H9 (cell line): Measurements from ENCODE around the gene METTL21A. TPM values are rescaled to one million over a fixed set of nuclear protein-coding genes. Genes with fewer than 3 reads are reported as not detected.

ENCODE experiments used
- DNase-seq: peaks from one replicate; pipeline ENCODE4 v3.0.0-alpha.2; 2017
- H2AFZ ChIP-seq: one replicate; pipeline ENCODE4 v1.6.1; 2013; ENCODE audit warnings: mild to moderate bottlenecking, low read length, control low read depth, moderate library complexity
- H2AK5ac ChIP-seq: 2 replicates; pipeline ENCODE4 v1.6.1; 2013; ENCODE audit warnings: low read length, control low read depth, mixed read lengths; ENCODE audit not compliant: insufficient read length
- H2BK120ac ChIP-seq: one replicate; pipeline ENCODE4 v1.6.1; 2013; ENCODE audit warnings: low read depth, mild to moderate bottlenecking, low read length, control low read depth, inconsistent platforms; ENCODE audit not compliant: poor library complexity, severe bottlenecking
- H2BK12ac ChIP-seq: 2 replicates; pipeline ENCODE4 v1.6.1; 2013; ENCODE audit warnings: low read length, control low read depth, mixed read lengths, low read depth; ENCODE audit not compliant: insufficient read length
- H2BK15ac ChIP-seq: 2 replicates; pipeline ENCODE4 v1.6.1; 2013; ENCODE audit warnings: low read depth, low read length, control low read depth
- H2BK20ac ChIP-seq: one replicate; pipeline ENCODE4 v1.6.1; 2013; ENCODE audit warnings: low read depth, mild to moderate bottlenecking, low read length, control low read depth, inconsistent platforms; ENCODE audit not compliant: poor library complexity, severe bottlenecking
- H2BK5ac ChIP-seq: 2 replicates; pipeline ENCODE4 v1.6.1; 2013; ENCODE audit warnings: low read length, control low read depth, mixed read lengths; ENCODE audit not compliant: insufficient read length
- H3K14ac ChIP-seq: 2 replicates; pipeline ENCODE4 v1.6.1; 2013; ENCODE audit warnings: low read length, control low read depth; ENCODE audit not compliant: insufficient read depth
- H3K18ac ChIP-seq: 2 replicates; pipeline ENCODE4 v1.6.1; 2013; ENCODE audit warnings: low read depth, mild to moderate bottlenecking, mixed read lengths, low read length, control low read depth; ENCODE audit not compliant: insufficient read length
- H3K23ac ChIP-seq: 2 replicates; pipeline ENCODE4 v1.6.1; 2013; ENCODE audit warnings: low read length, control low read depth, mixed read lengths, low read depth; ENCODE audit not compliant: insufficient read length
- H3K23me2 ChIP-seq: 2 replicates; pipeline ENCODE4 v1.6.1; 2013; ENCODE audit warnings: low read depth, mild to moderate bottlenecking, mixed read lengths, low read length, control low read depth; ENCODE audit not compliant: insufficient read length, poor library complexity, severe bottlenecking
- H3K27ac ChIP-seq: 2 replicates; pipeline ENCODE4 v1.5.1; 2013; ENCODE audit warnings: low read length, control low read depth, mixed read lengths, low read depth; ENCODE audit not compliant: insufficient read length
- H3K27me3 ChIP-seq: 2 replicates; pipeline ENCODE4 v1.6.1; 2013; ENCODE audit warnings: low read length, control low read depth, inconsistent platforms; ENCODE audit not compliant: insufficient read depth
- H3K4ac ChIP-seq: 2 replicates; pipeline ENCODE4 v1.6.1; 2013; ENCODE audit warnings: low read depth, mild to moderate bottlenecking, control low read depth, inconsistent platforms, low read length, moderate library complexity
- H3K4me1 ChIP-seq: 2 replicates; pipeline ENCODE4 v1.6.1; 2013; ENCODE audit warnings: low read length, control low read depth, inconsistent platforms; ENCODE audit not compliant: insufficient read depth
- H3K4me2 ChIP-seq: 2 replicates; pipeline ENCODE4 v1.6.1; 2013; ENCODE audit warnings: low read length, control low read depth, mixed read lengths; ENCODE audit not compliant: insufficient read length, insufficient read depth
- H3K56ac ChIP-seq: 2 replicates; pipeline ENCODE4 v1.6.1; 2013; ENCODE audit warnings: low read depth, mild to moderate bottlenecking, mixed read lengths, low read length, control low read depth; ENCODE audit not compliant: insufficient read length
- H3K79me1 ChIP-seq: 2 replicates; pipeline ENCODE4 v1.6.1; 2013; ENCODE audit warnings: low read depth, mild to moderate bottlenecking, moderate library complexity, low read length, control low read depth, inconsistent platforms; ENCODE audit not compliant: insufficient read depth, poor library complexity, severe bottlenecking
- H3K79me2 ChIP-seq: 2 replicates; pipeline ENCODE4 v1.6.1; 2013; ENCODE audit warnings: low read length, control low read depth, inconsistent platforms; ENCODE audit not compliant: insufficient read depth
- H3K9ac ChIP-seq: 2 replicates; pipeline ENCODE4 v1.6.1; 2013; ENCODE audit warnings: low read length, control low read depth, mixed read lengths; ENCODE audit not compliant: insufficient read length; ENCODE audit errors: extremely low read depth
- H3K9me3 ChIP-seq: one replicate; pipeline ENCODE4 v1.6.1; 2013; ENCODE audit warnings: low read depth, low read length, inconsistent platforms; ENCODE audit not compliant: control insufficient read depth
- H3T11ph ChIP-seq: one replicate; pipeline ENCODE4 v1.6.1; 2013; ENCODE audit warnings: mild to moderate bottlenecking, low read length, control low read depth, inconsistent platforms
- H4K20me1 ChIP-seq: one replicate; pipeline ENCODE4 v1.6.1; 2013; ENCODE audit not compliant: control insufficient read depth, insufficient read length, insufficient read depth
- H4K5ac ChIP-seq: 2 replicates; pipeline ENCODE4 v1.6.1; 2013; ENCODE audit warnings: low read depth, mild to moderate bottlenecking, mixed read lengths, low read length, control low read depth; ENCODE audit not compliant: insufficient read length
- H4K8ac ChIP-seq: replicated peaks from 2 replicates; pipeline ENCODE4 v1.6.1; 2013; ENCODE audit warnings: low read length, control low read depth, mixed read lengths, low read depth; ENCODE audit not compliant: insufficient read length
- H4K91ac ChIP-seq: 2 replicates; pipeline ENCODE4 v1.6.1; 2013; ENCODE audit warnings: low read depth, mild to moderate bottlenecking, moderate library complexity, mixed read lengths, low read length, control low read depth; ENCODE audit not compliant: insufficient read length
- H3K27ac Mint-ChIP-seq, 3 experiments: 2 replicates in 2 of 3; 3 replicates in 1 of 3; pipeline ENCODE4 v1.8.0; 2020 to 2021; ENCODE audit warnings: mixed read lengths in 3 of 3, mild to moderate bottlenecking in 1 of 3, moderate library complexity in 1 of 3
- H3K27me3 Mint-ChIP-seq: 2 replicates; pipeline ENCODE4 v1.8.0; 2021; ENCODE audit warnings: low read depth, mild to moderate bottlenecking, moderate library complexity, mixed read lengths
- H3K36me3 Mint-ChIP-seq, 3 experiments: 2 replicates in 2 of 3; 3 replicates in 1 of 3; pipeline ENCODE4 v1.8.0; 2020 to 2021; ENCODE audit warnings: low read depth in 3 of 3, mixed read lengths in 3 of 3; ENCODE audit not compliant: insufficient read depth in 1 of 3
- H3K4me1 Mint-ChIP-seq, 2 experiments: 2 replicates each; pipeline ENCODE4 v1.8.0; 2020; ENCODE audit warnings: mixed read lengths in 2 of 2
- H3K4me3 Mint-ChIP-seq, 2 experiments: 2 replicates in 1 of 2; 3 replicates in 1 of 2; pipeline ENCODE4 v1.8.0; 2020 to 2021; ENCODE audit warnings: mild to moderate bottlenecking in 2 of 2, mixed read lengths in 2 of 2, moderate library complexity in 1 of 2
- H3K9me3 Mint-ChIP-seq, 2 experiments: 2 replicates in 1 of 2; 3 replicates in 1 of 2; pipeline ENCODE4 v1.8.0; 2020; ENCODE audit warnings: mild to moderate bottlenecking in 2 of 2, mixed read lengths in 2 of 2, moderate library complexity in 1 of 2
- WGBS: extraction: QIAGEN DNeasy Blood & Tissue Kit; methylation state at CpG from one replicate; pipeline ENCODE4 v1.1.7; 2013; ENCODE audit warnings: missing lambda C conversion rate, low lambda C conversion rate, mixed read lengths; ENCODE audit not compliant: insufficient read length; ENCODE audit errors: extremely low coverage; 5-methylcytosine and 5-hydroxymethylcytosine counted together
- total RNA-seq: library from RNA; stranded (reverse); gene quantifications from 2 replicates; pipeline ENCODE4 v1.2.1, GENCODE V29; 2021
- TF ChIP-seq, protein P1 (sequence below): fragments of 200-600 bp; sonication (generic); conservative IDR thresholded peaks from 3 replicates; pipeline ENCODE4 v1.8.0; 2021; ENCODE audit warnings: antibody characterized with exemption, mild to moderate bottlenecking

The METTL21A gene
- total RNA-seq, 1 experiment from 2014 or later, result 65.9 TPM

GRCh38 chr2:207587305-207587704, 37.9 kb downstream of the METTL21A start:
- no peak overlapping the region for H4K5ac ChIP-seq
- Mint-ChIP-seq H3K27ac (peak overlapping the region in 1 of 3 experiments; percentile 0; a peak in 1 of 7 replicates), H3K4me3 (no peak overlapping the region), H3K9me3 (peaks cover 4 to 9% of the 10 kb centered on the region in 2 experiments; a peak in 3 of 5 replicates), H3K27me3 (no peaks in the 10 kb centered on the region), H3K4me1 (no peaks in the 10 kb centered on the region), H3K36me3 (peaks cover 70 to 92% (median 82%) of the 10 kb centered on the region in 3 experiments)
- H3K23me2 ChIP-seq, result no peaks in the 10 kb centered on the region
- no peak overlapping the region for H2BK20ac ChIP-seq
- no peak overlapping the region for H2AFZ ChIP-seq
- H3K18ac ChIP-seq, result no peak overlapping the region
- H2AK5ac ChIP-seq, result no peak overlapping the region
- no peak overlapping the region for H2BK12ac ChIP-seq
- H3K9ac ChIP-seq, result no peak overlapping the region
- no peak overlapping the region for H3K14ac ChIP-seq
- no peak overlapping the region for H2BK5ac ChIP-seq
- no peak overlapping the region for H3K27ac ChIP-seq
- H3K4me1 ChIP-seq, result no peaks in the 10 kb centered on the region
- TF ChIP-seq, protein P1, sequence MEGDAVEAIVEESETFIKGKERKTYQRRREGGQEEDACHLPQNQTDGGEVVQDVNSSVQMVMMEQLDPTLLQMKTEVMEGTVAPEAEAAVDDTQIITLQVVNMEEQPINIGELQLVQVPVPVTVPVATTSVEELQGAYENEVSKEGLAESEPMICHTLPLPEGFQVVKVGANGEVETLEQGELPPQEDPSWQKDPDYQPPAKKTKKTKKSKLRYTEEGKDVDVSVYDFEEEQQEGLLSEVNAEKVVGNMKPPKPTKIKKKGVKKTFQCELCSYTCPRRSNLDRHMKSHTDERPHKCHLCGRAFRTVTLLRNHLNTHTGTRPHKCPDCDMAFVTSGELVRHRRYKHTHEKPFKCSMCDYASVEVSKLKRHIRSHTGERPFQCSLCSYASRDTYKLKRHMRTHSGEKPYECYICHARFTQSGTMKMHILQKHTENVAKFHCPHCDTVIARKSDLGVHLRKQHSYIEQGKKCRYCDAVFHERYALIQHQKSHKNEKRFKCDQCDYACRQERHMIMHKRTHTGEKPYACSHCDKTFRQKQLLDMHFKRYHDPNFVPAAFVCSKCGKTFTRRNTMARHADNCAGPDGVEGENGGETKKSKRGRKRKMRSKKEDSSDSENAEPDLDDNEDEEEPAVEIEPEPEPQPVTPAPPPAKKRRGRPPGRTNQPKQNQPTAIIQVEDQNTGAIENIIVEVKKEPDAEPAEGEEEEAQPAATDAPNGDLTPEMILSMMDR, result no peak
- no peaks in the 10 kb centered on the region for H3K27me3 ChIP-seq
- H4K91ac ChIP-seq, result no peak overlapping the region
- no peaks in the 10 kb centered on the region for H4K20me1 ChIP-seq
- no peak overlapping the region for H2BK15ac ChIP-seq
- no peak overlapping the region for H4K8ac ChIP-seq
- no peak for DNase-seq
- no peak overlapping the region for H2BK120ac ChIP-seq
- no peaks in the 10 kb centered on the region for H3K79me1 ChIP-seq
- no peak overlapping the region for H3K23ac ChIP-seq
- no CpG with 5 or more reads among the region's 7 CpGs for WGBS
- H3K79me2 ChIP-seq, result no peaks in the 10 kb centered on the region
- no peak overlapping the region for H3T11ph ChIP-seq
- H3K56ac ChIP-seq, result no peak overlapping the region
- no peaks in the 10 kb centered on the region for H3K9me3 ChIP-seq
- no peak overlapping the region for H3K4ac ChIP-seq
- no peak overlapping the region for H3K4me2 ChIP-seq
